GM12873 (cell line): ENCODE results near the gene SLC4A8.

Source experiments
- TF ChIP-seq, protein P1 (sequence below): IDR thresholded peaks from 2 replicates; pipeline ENCODE4 v1.5.1; 2012; ENCODE audit warnings: low read depth, mild to moderate bottlenecking, moderate library complexity, low read length, control low read depth; ENCODE audit not compliant: insufficient read depth; ENCODE audit errors: missing control alignments

Gene SLC4A8

DNA sequence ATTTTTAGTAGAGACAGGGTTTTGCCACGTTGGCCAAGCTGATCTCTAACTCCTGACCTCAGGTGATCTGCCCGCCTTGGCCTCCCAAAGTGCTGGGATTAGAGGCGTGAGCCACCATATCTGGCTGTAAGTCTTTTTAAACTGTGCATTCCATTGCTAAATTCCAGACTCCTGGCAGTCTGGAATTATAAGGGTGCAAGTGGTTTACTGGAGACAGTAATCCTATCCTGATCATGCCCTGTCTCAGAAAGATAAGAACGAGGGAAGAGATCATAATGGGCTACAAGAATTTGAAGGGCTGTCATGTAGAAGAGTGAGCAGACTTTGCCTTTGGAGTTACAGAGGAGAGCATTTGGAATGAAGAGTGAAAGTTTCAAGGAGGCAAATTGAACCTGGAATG is 6.8 kb upstream of the SLC4A8 start:
- TF ChIP-seq, protein P1, sequence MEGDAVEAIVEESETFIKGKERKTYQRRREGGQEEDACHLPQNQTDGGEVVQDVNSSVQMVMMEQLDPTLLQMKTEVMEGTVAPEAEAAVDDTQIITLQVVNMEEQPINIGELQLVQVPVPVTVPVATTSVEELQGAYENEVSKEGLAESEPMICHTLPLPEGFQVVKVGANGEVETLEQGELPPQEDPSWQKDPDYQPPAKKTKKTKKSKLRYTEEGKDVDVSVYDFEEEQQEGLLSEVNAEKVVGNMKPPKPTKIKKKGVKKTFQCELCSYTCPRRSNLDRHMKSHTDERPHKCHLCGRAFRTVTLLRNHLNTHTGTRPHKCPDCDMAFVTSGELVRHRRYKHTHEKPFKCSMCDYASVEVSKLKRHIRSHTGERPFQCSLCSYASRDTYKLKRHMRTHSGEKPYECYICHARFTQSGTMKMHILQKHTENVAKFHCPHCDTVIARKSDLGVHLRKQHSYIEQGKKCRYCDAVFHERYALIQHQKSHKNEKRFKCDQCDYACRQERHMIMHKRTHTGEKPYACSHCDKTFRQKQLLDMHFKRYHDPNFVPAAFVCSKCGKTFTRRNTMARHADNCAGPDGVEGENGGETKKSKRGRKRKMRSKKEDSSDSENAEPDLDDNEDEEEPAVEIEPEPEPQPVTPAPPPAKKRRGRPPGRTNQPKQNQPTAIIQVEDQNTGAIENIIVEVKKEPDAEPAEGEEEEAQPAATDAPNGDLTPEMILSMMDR, result no peak

DNA sequence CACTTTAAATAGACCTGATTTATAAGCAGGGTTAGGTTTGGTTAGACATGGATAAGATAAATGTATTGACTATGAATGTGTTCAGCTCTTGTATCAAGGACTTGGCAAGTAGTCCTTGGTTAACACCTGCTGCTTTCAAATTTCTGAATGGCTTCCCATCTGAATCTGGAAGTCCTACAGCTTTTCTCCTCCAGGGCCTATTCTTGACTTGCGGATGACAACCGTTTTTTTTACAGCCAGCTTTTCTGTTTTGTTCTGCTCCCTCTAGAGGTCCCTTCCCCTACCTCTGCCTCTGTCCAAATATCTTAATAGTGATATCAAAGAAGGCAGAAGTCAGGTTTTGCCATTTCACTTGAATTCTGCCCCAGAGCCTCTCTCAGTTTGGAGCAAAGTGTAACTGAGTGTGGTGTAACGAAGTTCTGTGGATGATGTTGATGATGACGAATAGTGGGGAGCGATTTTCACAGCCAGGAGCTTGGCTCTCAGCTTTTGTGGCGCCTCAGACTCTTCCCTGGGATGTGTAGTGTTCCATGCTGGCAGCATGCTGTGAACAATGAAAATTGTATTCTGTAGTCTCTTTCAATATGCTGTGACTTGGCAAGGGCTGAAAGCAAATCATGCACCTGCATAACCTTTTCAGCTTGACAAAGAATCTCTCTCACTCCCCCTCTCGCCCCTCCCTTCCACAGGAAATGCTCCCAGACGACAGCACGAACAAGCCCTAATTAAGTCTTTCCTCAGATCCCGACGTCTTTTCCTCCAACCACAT is 5.0 kb upstream of the SLC4A8 start:
- TF ChIP-seq, protein P1, result no peak

DNA sequence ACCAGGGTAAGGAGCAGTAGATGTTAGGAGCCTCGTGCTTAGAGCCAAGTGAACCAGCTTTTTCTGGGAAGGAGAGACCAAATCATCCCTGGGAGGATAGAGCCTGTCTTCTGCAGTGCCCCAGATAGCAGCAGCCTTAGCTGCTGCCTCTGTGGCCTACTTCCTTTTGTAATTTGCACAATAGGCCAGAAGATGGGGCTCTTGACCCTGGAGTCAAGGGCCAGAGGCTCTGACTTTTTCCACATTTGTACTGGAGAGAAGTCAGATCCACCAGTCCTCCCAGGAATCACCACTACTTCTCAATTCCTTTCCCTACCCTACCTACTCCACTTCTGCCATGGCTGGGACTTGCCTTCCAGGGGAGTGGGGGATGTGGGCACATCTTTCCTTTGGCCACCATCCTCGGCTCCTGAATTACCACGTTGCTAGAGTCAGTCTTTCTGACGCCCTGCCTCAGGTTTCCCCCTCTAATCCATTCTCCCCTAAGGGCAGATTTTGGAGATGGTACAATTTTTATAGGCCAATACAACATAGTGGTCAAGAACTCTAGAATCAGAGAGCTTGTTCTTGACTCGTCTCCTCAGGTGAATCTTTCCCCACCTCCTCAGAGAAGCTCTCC is 3.3 kb upstream of the SLC4A8 start:
- TF ChIP-seq, protein P1, result peak; percentile 82

DNA sequence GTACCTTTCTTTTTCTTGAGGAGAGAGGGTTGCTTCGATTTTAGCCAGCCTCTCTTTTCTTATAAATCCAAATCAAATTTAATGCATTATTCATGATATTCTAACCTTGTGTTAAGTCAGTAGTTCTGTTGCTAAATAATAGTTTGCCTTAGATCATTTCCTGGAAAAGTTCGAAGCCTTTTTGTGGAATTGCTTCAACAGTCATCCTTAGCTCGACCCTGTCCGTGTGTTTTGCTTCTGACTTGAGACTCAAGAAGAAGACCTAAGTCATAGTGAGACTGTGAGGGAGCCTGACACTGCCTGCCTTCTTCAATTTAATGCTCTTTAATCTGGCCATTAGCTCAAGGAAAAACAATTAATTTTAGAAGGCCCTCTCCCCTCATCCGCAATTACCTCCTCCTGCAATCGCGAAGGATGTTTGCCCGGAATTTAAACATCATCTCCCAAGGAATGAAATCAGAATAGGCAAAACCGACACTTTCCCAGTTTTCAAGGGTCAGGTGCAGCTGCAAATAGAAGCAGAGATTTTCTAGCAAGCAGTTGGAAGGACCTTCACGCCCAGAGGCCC is 453 bp upstream of the SLC4A8 start:
- TF ChIP-seq, protein P1, result no peak

DNA sequence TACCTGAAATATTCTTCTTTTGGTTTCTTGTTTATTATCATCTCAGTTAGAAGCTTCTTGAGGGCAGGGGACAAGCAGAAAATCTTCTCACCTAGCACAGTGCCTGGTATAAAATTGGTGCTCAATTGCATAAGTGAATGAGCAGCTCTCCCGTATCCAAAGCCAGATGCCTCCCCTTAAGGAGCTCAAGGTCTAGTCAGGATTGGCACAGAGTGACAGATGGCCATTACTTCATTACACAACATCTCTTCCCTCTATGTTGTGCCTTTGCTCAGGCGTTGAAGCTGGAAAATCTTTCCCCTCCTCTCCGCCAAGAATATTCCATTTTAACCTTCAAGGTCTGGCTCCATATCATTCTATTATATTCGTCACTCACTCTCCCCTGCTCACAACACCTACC is 3.6 kb downstream of the SLC4A8 start:
- TF ChIP-seq, protein P1, result no peak

DNA sequence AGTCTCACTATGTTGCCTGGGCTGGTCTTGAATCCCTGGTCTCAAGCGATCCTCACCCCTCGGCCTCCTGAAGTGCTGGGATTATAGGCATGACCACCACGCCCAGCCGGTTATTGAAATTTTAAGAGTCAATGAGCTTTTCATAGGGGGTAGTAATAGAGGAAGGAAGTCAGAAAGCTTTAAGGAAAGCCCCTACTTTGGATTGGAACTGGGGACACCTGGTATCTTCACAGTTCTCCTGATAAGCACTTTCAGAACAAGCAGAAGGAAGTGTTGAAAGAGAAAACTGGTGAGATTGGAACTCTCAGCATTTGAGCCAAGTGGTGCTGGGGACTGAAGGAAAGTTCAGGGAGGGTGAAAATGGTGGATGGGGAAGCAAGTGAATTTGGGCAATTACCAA is 5.1 kb downstream of the SLC4A8 start:
- TF ChIP-seq, protein P1, result no peak

DNA sequence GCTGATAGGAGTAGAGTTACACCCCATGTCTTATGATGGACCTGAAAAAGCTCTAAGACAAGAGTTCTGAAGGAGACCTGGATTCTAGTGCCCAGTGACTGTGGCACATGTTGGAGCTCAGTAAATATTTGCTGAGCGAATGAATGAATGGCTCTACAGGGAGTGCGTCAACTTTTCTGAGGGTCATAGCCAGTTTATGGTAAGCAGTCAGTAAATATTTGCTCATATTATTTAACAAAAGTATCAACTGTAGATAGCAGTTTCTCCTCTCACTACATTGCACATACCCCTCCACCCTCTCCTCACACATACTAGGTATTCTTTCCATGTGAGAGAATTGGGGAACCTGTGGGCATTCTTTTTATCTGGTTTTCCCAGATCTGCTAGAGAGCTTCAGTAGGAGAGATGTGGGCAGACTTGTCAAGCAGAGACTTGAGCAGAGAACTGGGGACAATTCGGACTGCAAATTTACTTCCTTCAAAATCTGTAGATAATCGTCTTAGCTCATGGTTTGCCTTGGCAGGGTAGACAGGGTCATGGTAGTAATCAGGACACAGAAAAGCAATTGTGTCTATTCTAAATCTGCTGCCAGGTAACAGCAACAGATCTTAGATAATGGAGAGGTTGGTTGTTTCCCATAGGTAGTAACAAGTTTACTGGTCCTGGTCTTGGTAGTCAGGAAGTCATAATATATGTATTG is 5.7 kb downstream of the SLC4A8 start:
- TF ChIP-seq, protein P1, result no peak
